GM12878 (cell line): ENCODE measurements around the gene RSPO3. TPM values are rescaled to one million over a fixed set of nuclear protein-coding genes. Genes with fewer than 3 reads are reported as not detected.
"Not testable (repeated sequence)": the region's sequence is repeated elsewhere in the genome, so short reads cannot be mapped to it uniquely, and the experiment has no call there.

Source experiments
- ATAC-seq: fragments of 200-7000 bp; cut with Tn5 transposase; 3 replicates; pipeline ENCODE4 v1.9.1; 2020; ENCODE audit warnings: mild to moderate bottlenecking, moderate library complexity
- BruUV-seq: library from RNA; stranded (reverse); fragments of 400-500 nt; replicated peaks from 2 replicates; lab custom pipeline; 2021; lab: Mats Ljungman, UMichigan
- CTCF ChIA-PET: fragments of 300-600 bp; sonication (Branson Sonifier 250); formaldehyde crosslinking; extraction: SDS; loops from one replicate; lab custom pipeline; 2021; ENCODE audit warnings: inconsistent platforms; lab: Yijun Ruan, JAX
- POLR2A ChIA-PET: fragments of 350-600 bp; formaldehyde crosslinking; extraction: SDS; loops from one replicate; lab custom pipeline; 2021; ENCODE audit warnings: inconsistent platforms; lab: Charles Lee
- RAD21 ChIA-PET: fragments of 300-600 bp; sonication (Branson Sonifier 250); formaldehyde crosslinking; loops from one replicate; lab custom pipeline; 2023; ENCODE audit warnings: antibody characterized with exemption; ENCODE audit not compliant: unreplicated experiment; lab: Charles Lee
- SMC1A ChIA-PET: fragments of 300-600 bp; sonication (Branson Sonifier 250); formaldehyde crosslinking; loops from one replicate; lab custom pipeline; 2023; ENCODE audit not compliant: unreplicated experiment, uncharacterized antibody; lab: Charles Lee
- DNase-seq: peaks from one replicate; pipeline ENCODE4 v3.0.0-alpha.2; 2011; ENCODE audit warnings: low read depth, low spot score
- FAIRE-seq: peaks from 3 replicates; lab custom pipeline; 2011; peaks lifted over from hg19 to GRCh38; lab: Jason Lieb, UNC
- H2AFZ ChIP-seq: 2 replicates; pipeline ENCODE4 v1.6.0; 2011; ENCODE audit warnings: low read depth, low read length, control low read depth; ENCODE audit not compliant: control insufficient read depth
- H3K27ac ChIP-seq: 2 replicates; pipeline ENCODE4 v1.5.1; 2011; ENCODE audit warnings: control low read depth; ENCODE audit not compliant: control insufficient read depth, insufficient read depth
- H3K27me3 ChIP-seq, 2 experiments: replicated peaks in 1 of 2; 2 replicates each; pipeline versions ENCODE4 v1.6.0 to v1.6.1; 2011; ENCODE audit warnings: low read length in 1 of 2; ENCODE audit not compliant: control insufficient read depth in 2 of 2, insufficient read depth in 2 of 2
- H3K36me3 ChIP-seq, 2 experiments: 2 replicates each; pipeline ENCODE4 v1.5.1; 2011; ENCODE audit warnings: low read length in 1 of 2; ENCODE audit not compliant: control insufficient read depth in 2 of 2, insufficient read depth in 2 of 2
- H3K4me1 ChIP-seq: 2 replicates; pipeline ENCODE4 v1.6.1; 2011; ENCODE audit warnings: mild to moderate bottlenecking, low read length, moderate library complexity, mixed read lengths; ENCODE audit not compliant: control insufficient read depth, insufficient read depth
- H3K4me2 ChIP-seq: 2 replicates; pipeline ENCODE4 v1.6.0; 2011; ENCODE audit warnings: control low read depth; ENCODE audit not compliant: control insufficient read depth, insufficient read depth
- H3K4me3 ChIP-seq: fragments of 200-600 bp; sonication (generic); 2 replicates; pipeline ENCODE4 v1.5.1; 2016
- H3K79me2 ChIP-seq: 2 replicates; pipeline ENCODE4 v1.6.0; 2011; ENCODE audit warnings: low read length; ENCODE audit not compliant: control insufficient read depth, insufficient read depth
- H3K9ac ChIP-seq: 2 replicates; pipeline ENCODE4 v1.8.0; 2011; ENCODE audit warnings: low read length, control low read depth, mixed read lengths; ENCODE audit not compliant: control insufficient read depth, insufficient read depth
- H3K9me3 ChIP-seq: replicated peaks from 3 replicates; pipeline ENCODE4 v1.5.1; 2011; ENCODE audit warnings: mild to moderate bottlenecking, low read length; ENCODE audit not compliant: control insufficient read depth, insufficient read depth
- H4K20me1 ChIP-seq: 2 replicates; pipeline ENCODE4 v1.6.0; 2011; ENCODE audit not compliant: control insufficient read depth, insufficient read depth
- CTCF ChIP-seq, 3 experiments: IDR thresholded peaks in 2 of 3; conservative IDR thresholded peaks in 1 of 3; 2 replicates each; pipeline ENCODE4 v1.5.1; 2011; ENCODE audit warnings: low read depth in 3 of 3, low read length in 3 of 3, mild to moderate bottlenecking in 3 of 3, control low read depth in 2 of 3, moderate library complexity in 2 of 3, inconsistent platforms in 1 of 3, mixed read lengths in 1 of 3; ENCODE audit not compliant: control insufficient read depth in 2 of 3, insufficient read depth in 1 of 3; ENCODE audit errors: extremely low read depth in 1 of 3
- EGR1 ChIP-seq, 2 experiments: IDR thresholded peaks; 1 replicate in 1 of 2; 2 replicates in 1 of 2; pipeline ENCODE4 v1.6.1; 2011 to 2012; ENCODE audit warnings: low read depth in 2 of 2, low read length in 2 of 2, borderline replicate concordance in 1 of 2, mild to moderate bottlenecking in 1 of 2, moderate library complexity in 1 of 2
- NFYB ChIP-seq: IDR thresholded peaks from 2 replicates; pipeline ENCODE4 v1.6.1; 2011; ENCODE audit warnings: low read depth, mild to moderate bottlenecking, low read length, improper control_type of control experiment, moderate library complexity; ENCODE audit not compliant: insufficient read depth
- RAD21 ChIP-seq: IDR thresholded peaks from 2 replicates; pipeline ENCODE4 v1.6.1; 2011; ENCODE audit warnings: mild to moderate bottlenecking, low read depth, low read length, moderate library complexity; ENCODE audit not compliant: insufficient read depth
- SIX5 ChIP-seq: IDR thresholded peaks from 2 replicates; pipeline ENCODE4 v1.6.1; 2011; ENCODE audit warnings: mild to moderate bottlenecking, low read depth, low read length, moderate library complexity; ENCODE audit not compliant: severe bottlenecking
- ZNF622 ChIP-seq: fragments of 450-650 bp; IDR thresholded peaks from 2 replicates; pipeline ENCODE4 v1.6.1; 2017; ENCODE audit warnings: mild to moderate bottlenecking, inconsistent platforms
- whole genome bisulfite sequencing: methylation state at CpG from one replicate; pipeline ENCODE4 v1.1.6; 2016; ENCODE audit warnings: low lambda C conversion rate; ENCODE audit not compliant: insufficient replicate concordance, insufficient coverage; ENCODE audit errors: missing lambda C conversion rate; 5-methylcytosine and 5-hydroxymethylcytosine counted together
- in situ Hi-C: fragments of 300-500 bp; cut with MboI; formaldehyde crosslinking; loops from 9 replicates; pipeline ENCODE4 v1.14.3; 2018; ENCODE audit warnings: mixed read lengths
- intact Hi-C: fragments of 100-400 bp; cut with micrococcal nuclease; formaldehyde crosslinking; loops from one replicate; pipeline ENCODE4 v1.14.2; 2022; ENCODE audit not compliant: unreplicated experiment
- polyA plus RNA-seq, 11 experiments: library from polyadenylated mRNA; depleted of rRNA in 4 of 11; unstranded in 6 of 11; stranded (reverse) in 5 of 11; fragments of >200 nt; fragmentation: Nextera tagmentation in 4 of 11; fragmentation: Illumina TruSeq in 1 of 11; extraction: Ambion mirVana in 4 of 11; extraction: Trizol in 1 of 11; gene quantifications; 1 replicate in 1 of 11; 2 replicates in 10 of 11; pipeline versions ENCODE4 v1.2.1 to v1.2.3, GENCODE V29; 2011 to 2016; ENCODE audit warnings: inconsistent platforms in 2 of 11, missing spikeins in 2 of 11, low read depth in 1 of 11
- total RNA-seq, 4 experiments: library from RNA; depleted of rRNA in 3 of 4; stranded (reverse); fragments of >200 nt in 3 of 4; fragmentation: Illumina TruSeq in 1 of 4; extraction: Trizol in 1 of 4; gene quantifications; 2 replicates each; pipeline versions ENCODE4 v1.2.1 to v1.2.3, GENCODE V29; 2013 to 2021
- TF ChIP-seq, protein P1 (sequence below): fragments of 450-650 bp; IDR thresholded peaks from 2 replicates; pipeline ENCODE4 v1.6.1; 2018; ENCODE audit warnings: mild to moderate bottlenecking, low read depth, moderate library complexity; ENCODE audit not compliant: partially characterized antibody

RSPO3 gene
- total and polyA plus RNA-seq, 10 of the 15 experiments (the other 5 are each of a cell fraction or from before 2014, with no cell fraction given), result 0.16 TPM; not detected in 9

DNA sequence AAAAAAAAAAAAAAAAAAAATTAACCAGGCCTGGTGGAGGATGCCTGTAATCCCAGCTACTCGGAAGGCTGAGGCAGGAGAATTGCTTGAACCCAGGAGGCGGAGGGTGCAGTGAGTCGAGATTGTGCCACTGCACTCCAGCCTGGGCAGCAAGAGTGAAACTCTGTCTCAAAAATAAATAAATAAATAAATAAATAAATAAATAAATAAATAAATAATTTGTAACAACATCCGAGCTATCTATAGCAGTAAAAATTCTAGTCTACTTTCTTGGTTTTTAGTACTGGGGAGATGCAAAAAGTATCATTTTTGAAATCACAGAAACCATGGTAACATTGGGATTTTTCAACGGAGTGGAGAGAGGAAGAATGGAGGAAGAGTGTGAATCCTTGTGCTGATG lies 21.0 kb upstream of the RSPO3 start:
- H3K36me3 ChIP-seq, BruUV-seq, H3K27me3 ChIP-seq, RAD21 ChIA-PET, H4K20me1 ChIP-seq, H3K4me1 ChIP-seq, H3K79me2 ChIP-seq, H3K27ac ChIP-seq, H3K9ac ChIP-seq, SMC1A ChIA-PET, intact Hi-C loops, H3K9me3 ChIP-seq, POLR2A ChIA-PET, FAIRE-seq, ATAC-seq, in situ Hi-C loops, DNase-seq, H3K4me2 ChIP-seq, H2AFZ ChIP-seq, H3K4me3 ChIP-seq: not testable (repeated sequence)
- CTCF ChIA-PET, result interaction anchor here (1.9 kb wide), 1 partner anchor 293 kb away, joined by 6 read pairs; no protein-coding TSS in a partner anchor
- 0% methylated on average over 5 of the region's 5 CpGs for WGBS

GRCh38 chr6:127100510-127101140 lies 17.8 kb upstream of the RSPO3 start:
- SMC1A ChIA-PET, result interaction anchor here (0.6 to 1.8 kb wide), 2 partner anchors 9 to 10 kb away, joined by 3 to 5 read pairs; no protein-coding TSS in a partner anchor
- TF ChIP-seq CTCF (IDR thresholded peaks at IDR 0.05 in 2 of 3, conservative IDR thresholded peaks at IDR 0.05 in 1 of 3; ENCODE audit: control insufficient read depth in 2 of 3, extremely low read depth in 1 of 3, insufficient read depth in 1 of 3, low read depth in 3 of 3, low read length in 3 of 3), result peak in 1 of 3 experiments; percentile 17; a peak in 2 of 6 replicates
- no peak for TF ChIP-seq ZNF622
- peak; percentile 11; the same call in 1 of the 2 replicates for TF ChIP-seq RAD21
- TF ChIP-seq, protein P1, sequence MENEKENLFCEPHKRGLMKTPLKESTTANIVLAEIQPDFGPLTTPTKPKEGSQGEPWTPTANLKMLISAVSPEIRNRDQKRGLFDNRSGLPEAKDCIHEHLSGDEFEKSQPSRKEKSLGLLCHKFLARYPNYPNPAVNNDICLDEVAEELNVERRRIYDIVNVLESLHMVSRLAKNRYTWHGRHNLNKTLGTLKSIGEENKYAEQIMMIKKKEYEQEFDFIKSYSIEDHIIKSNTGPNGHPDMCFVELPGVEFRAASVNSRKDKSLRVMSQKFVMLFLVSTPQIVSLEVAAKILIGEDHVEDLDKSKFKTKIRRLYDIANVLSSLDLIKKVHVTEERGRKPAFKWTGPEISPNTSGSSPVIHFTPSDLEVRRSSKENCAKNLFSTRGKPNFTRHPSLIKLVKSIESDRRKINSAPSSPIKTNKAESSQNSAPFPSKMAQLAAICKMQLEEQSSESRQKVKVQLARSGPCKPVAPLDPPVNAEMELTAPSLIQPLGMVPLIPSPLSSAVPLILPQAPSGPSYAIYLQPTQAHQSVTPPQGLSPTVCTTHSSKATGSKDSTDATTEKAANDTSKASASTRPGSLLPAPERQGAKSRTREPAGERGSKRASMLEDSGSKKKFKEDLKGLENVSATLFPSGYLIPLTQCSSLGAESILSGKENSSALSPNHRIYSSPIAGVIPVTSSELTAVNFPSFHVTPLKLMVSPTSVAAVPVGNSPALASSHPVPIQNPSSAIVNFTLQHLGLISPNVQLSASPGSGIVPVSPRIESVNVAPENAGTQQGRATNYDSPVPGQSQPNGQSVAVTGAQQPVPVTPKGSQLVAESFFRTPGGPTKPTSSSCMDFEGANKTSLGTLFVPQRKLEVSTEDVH, result no peak
- no peak for TF ChIP-seq NFYB
- no peak for TF ChIP-seq SIX5
- TF ChIP-seq EGR1 (IDR thresholded peaks at IDR 0.05; ENCODE audit: borderline replicate concordance in 1 of 2, low read depth in 2 of 2, low read length in 2 of 2), result no peak
- TF ChIP-seq, all 136 proteins: peak for 2
- Histone ChIP-seq H3K9me3 (no peaks in the 10 kb centered on the region), H2AFZ (no peak overlapping the region), H4K20me1 (no peaks in the 10 kb centered on the region), H3K4me2 (no peak overlapping the region), H3K27me3 (no peaks in the 10 kb centered on the region), H3K4me3 (no peak overlapping the region), H3K36me3 (no peaks in the 10 kb centered on the region), H3K79me2 (no peaks in the 10 kb centered on the region), H3K9ac (no peak overlapping the region), H3K27ac (no peak overlapping the region), H3K4me1 (no peaks in the 10 kb centered on the region)
- 0% methylated on average over 2 of the region's 3 CpGs for WGBS
- ChIA-PET POLR2A (no interaction called here), RAD21 (no interaction called here), CTCF (no interaction called here)
- BruUV-seq, result no TSS peak
- FAIRE-seq, result no peak
- ATAC-seq, result peak; percentile 26; the same call in 1 of the 3 replicates
- no peak for DNase-seq
- in situ Hi-C loops (loop anchor here (25.0 kb wide), 1 partner anchor 1338 kb away; no protein-coding TSS in a partner anchor), intact Hi-C loops (no loop called here)
